Measurements from ENCODE around the gene TRAPPC8.

Gene TRAPPC8

DNA sequence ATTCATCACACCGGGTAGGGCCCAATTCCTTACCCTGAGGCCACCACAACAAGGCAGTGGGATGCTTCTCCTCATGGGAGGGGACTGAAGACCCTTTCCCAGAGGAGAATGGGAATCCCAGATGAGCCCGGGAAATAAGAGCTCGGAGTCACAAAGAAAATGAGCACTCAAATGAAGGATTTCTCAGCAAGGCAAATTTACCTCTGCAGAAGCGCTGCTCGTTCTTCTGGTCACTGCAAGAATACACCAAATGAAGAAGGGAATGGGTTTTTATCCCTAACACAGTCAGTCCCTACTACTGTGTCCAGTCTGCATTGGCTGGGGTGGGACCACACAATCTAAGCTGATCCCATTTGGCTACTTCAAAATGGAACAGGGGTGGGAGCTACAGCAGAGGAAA lies 35.7 kb upstream of the TRAPPC8 start:
- Histone ChIP-seq H3K27me3 (ENCODE audit: insufficient read depth, low read length) (no peaks in the 10 kb centered on the region), H2AFZ (ENCODE audit: low read length) (no peak overlapping the region)
- TF ChIP-seq, protein P1, sequence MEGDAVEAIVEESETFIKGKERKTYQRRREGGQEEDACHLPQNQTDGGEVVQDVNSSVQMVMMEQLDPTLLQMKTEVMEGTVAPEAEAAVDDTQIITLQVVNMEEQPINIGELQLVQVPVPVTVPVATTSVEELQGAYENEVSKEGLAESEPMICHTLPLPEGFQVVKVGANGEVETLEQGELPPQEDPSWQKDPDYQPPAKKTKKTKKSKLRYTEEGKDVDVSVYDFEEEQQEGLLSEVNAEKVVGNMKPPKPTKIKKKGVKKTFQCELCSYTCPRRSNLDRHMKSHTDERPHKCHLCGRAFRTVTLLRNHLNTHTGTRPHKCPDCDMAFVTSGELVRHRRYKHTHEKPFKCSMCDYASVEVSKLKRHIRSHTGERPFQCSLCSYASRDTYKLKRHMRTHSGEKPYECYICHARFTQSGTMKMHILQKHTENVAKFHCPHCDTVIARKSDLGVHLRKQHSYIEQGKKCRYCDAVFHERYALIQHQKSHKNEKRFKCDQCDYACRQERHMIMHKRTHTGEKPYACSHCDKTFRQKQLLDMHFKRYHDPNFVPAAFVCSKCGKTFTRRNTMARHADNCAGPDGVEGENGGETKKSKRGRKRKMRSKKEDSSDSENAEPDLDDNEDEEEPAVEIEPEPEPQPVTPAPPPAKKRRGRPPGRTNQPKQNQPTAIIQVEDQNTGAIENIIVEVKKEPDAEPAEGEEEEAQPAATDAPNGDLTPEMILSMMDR (IDR thresholded peaks at IDR 0.05; ENCODE audit: low read length): no peak
- TF ChIP-seq EZH2 (IDR thresholded peaks at IDR 0.05; ENCODE audit: borderline replicate concordance, low read length): no peak

DNA sequence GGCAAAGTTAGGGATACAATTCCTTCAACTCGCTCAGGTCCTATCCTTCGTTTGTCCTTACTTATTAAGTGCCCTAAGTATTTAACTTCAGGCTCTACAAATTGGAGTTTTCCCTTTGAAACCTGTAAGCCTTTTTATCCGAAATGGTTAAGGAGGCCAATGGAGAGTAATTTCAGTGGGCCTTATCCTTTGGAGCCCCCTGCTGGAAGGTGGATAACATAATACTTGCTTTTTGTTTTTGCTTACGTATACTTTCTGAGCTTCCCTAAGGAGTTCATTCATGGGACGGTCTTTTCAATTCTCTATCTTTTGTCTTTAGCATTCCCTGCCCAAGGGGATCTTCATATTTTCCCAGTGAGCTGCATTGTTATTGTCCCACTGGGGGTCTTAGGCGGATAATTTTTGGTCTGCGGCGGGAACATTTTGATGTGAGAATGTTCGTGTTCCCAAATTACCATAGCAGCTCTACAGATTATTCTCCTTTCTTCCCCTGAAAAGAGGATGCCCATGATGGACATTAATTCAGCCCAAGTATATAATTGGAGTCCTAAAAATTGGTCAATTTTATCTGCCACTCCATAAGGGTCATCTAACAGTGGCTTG lies 34.4 kb upstream of the TRAPPC8 start:
- Histone ChIP-seq H2AFZ (ENCODE audit: low read length) (no peak overlapping the region), H3K27ac (ENCODE audit: low read depth, low read length, poor library complexity, severe bottlenecking) (no peak overlapping the region), H3K27me3 (ENCODE audit: insufficient read depth, low read length) (no peaks in the 10 kb centered on the region), H3K4me3 (ENCODE audit: low read depth, low read length, poor library complexity, severe bottlenecking) (no peak overlapping the region), H3K4me2 (ENCODE audit: low read length) (no peak overlapping the region), H3K79me2 (ENCODE audit: insufficient read depth, low read length) (no peaks in the 10 kb centered on the region), H3F3A (ENCODE audit: insufficient read depth, low read length) (no peaks in the 10 kb centered on the region), H3K9me3 (ENCODE audit: low read length) (peaks cover 9% of the 10 kb centered on the region; the same call in 1 of the 2 replicates), H3K9ac (ENCODE audit: low read length) (no peak overlapping the region), H3K9me2 (ENCODE audit: low read depth, low read length) (no peaks in the 10 kb centered on the region), H3K4me1 (ENCODE audit: insufficient read depth, low read length, severe bottlenecking) (no peaks in the 10 kb centered on the region), H3K36me3 (ENCODE audit: insufficient read depth, low read length) (no peaks in the 10 kb centered on the region), H4K20me1 (ENCODE audit: insufficient read depth, low read length) (no peaks in the 10 kb centered on the region)
- TF ChIP-seq, protein P1 (IDR thresholded peaks at IDR 0.05; ENCODE audit: low read length): peak; percentile 72
- no peak for TF ChIP-seq EZH2 (IDR thresholded peaks at IDR 0.05; ENCODE audit: borderline replicate concordance, low read length)

More for the DNA sequence above, 35.7 kb upstream of the TRAPPC8 start:
- H3K9me3 ChIP-seq (ENCODE audit: low read length): peaks cover 8% of the 10 kb centered on the region; the same call in 1 of the 2 replicates
- H4K20me1 ChIP-seq (ENCODE audit: insufficient read depth, low read length): no peaks in the 10 kb centered on the region
- no peaks in the 10 kb centered on the region for H3K9me2 ChIP-seq (ENCODE audit: low read depth, low read length)
- no peaks in the 10 kb centered on the region for H3F3A ChIP-seq (ENCODE audit: insufficient read depth, low read length)
- H3K4me2 ChIP-seq (ENCODE audit: low read length): no peak overlapping the region
- no peak overlapping the region for H3K4me3 ChIP-seq (ENCODE audit: low read depth, low read length, poor library complexity, severe bottlenecking)
- H3K79me2 ChIP-seq (ENCODE audit: insufficient read depth, low read length): no peaks in the 10 kb centered on the region
- H3K27ac ChIP-seq (ENCODE audit: low read depth, low read length, poor library complexity, severe bottlenecking): no peak overlapping the region
- H3K4me1 ChIP-seq (ENCODE audit: insufficient read depth, low read length, severe bottlenecking): no peaks in the 10 kb centered on the region
- H3K36me3 ChIP-seq (ENCODE audit: insufficient read depth, low read length): no peaks in the 10 kb centered on the region
- no peak overlapping the region for H3K9ac ChIP-seq (ENCODE audit: low read length)

DNA sequence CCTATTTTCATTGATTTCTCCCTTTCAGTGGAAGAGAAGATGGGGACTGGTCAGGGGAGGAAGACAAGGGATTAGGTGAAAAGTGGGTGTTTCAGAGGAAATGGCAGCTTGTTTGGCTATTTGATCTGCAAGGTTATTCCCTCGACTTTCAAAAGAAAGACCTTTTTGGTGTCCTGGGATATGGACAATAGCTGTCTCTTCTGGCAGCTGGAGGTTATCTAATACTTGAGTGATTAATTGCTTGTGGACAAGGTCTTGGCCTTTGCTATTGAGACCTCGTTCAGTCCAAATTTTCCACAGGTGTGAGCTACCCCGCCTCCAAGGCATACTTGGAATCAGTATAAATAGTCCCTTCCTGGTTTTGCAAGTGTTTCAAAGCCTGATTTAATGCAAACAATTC lies 33.3 kb upstream of the TRAPPC8 start:
- Histone ChIP-seq H3K27me3 (ENCODE audit: insufficient read depth, low read length) (no peaks in the 10 kb centered on the region), H3K9me3 (ENCODE audit: low read length) (peaks cover 9% of the 10 kb centered on the region; the same call in 1 of the 2 replicates), H3K9ac (ENCODE audit: low read length) (no peak overlapping the region), H3K36me3 (ENCODE audit: insufficient read depth, low read length) (no peaks in the 10 kb centered on the region), H3K4me2 (ENCODE audit: low read length) (no peak overlapping the region), H4K20me1 (ENCODE audit: insufficient read depth, low read length) (no peaks in the 10 kb centered on the region), H3F3A (ENCODE audit: insufficient read depth, low read length) (no peaks in the 10 kb centered on the region), H3K79me2 (ENCODE audit: insufficient read depth, low read length) (no peaks in the 10 kb centered on the region), H3K4me3 (ENCODE audit: low read depth, low read length, poor library complexity, severe bottlenecking) (no peak overlapping the region), H3K27ac (ENCODE audit: low read depth, low read length, poor library complexity, severe bottlenecking) (no peak overlapping the region), H2AFZ (ENCODE audit: low read length) (no peak overlapping the region), H3K9me2 (ENCODE audit: low read depth, low read length) (no peaks in the 10 kb centered on the region), H3K4me1 (ENCODE audit: insufficient read depth, low read length, severe bottlenecking) (no peaks in the 10 kb centered on the region)
- TF ChIP-seq, protein P1 (IDR thresholded peaks at IDR 0.05; ENCODE audit: low read length): no peak
- no peak for TF ChIP-seq EZH2 (IDR thresholded peaks at IDR 0.05; ENCODE audit: borderline replicate concordance, low read length)
